A673 (cell line): ENCODE data around the gene CMTR2.

Experiments used
- CTCF ChIP-seq: fragments of 300-800, 200-600 bp; sonication (generic); conservative IDR thresholded peaks from 2 replicates; pipeline ENCODE4 v1.5.1; 2017; ENCODE audit warnings: low read depth, mild to moderate bottlenecking, antibody characterized with exemption, low read length, moderate library complexity, mixed read lengths
- EZH2 ChIP-seq: fragments of 200-600 bp; sonication (generic); IDR thresholded peaks from 2 replicates; pipeline ENCODE4 v1.6.1; 2017; ENCODE audit warnings: borderline replicate concordance, low read depth, mild to moderate bottlenecking, mixed read lengths, antibody characterized with exemption, low read length; ENCODE audit not compliant: poor library complexity, severe bottlenecking

GRCh38 chr16:71287911-71288310 lies 1.3 kb downstream of the CMTR2 start:
- TF ChIP-seq EZH2 (no peak), CTCF (no peak)
